A549 (cell line): ENCODE measurements around the gene ANKRD11. TPM values are rescaled to one million over a fixed set of nuclear protein-coding genes. Genes with fewer than 3 reads are reported as not detected.
A peak's percentile ranks its signal among the peaks of the same experiment; 100 is the strongest.

Experiments
- ATAC-seq, 2 experiments: fragments of 200-7000 bp in 1 of 2; fragments of >200 bp in 1 of 2; cut with Nextera tagmentation in 1 of 2; cut with Tn5 transposase in 1 of 2; 3 replicates each; pipeline versions ENCODE4 v1.8.0 to v1.9.1; 2018 to 2020; ENCODE audit warnings: mild to moderate bottlenecking in 1 of 2, moderate library complexity in 1 of 2
- CTCF ChIA-PET: fragments of 300-600 bp; sonication (Branson Sonifier 250); formaldehyde crosslinking; extraction: SDS; loops from one replicate; lab custom pipeline; 2021; ENCODE audit warnings: antibody characterized with exemption, inconsistent platforms; lab: Yijun Ruan, JAX
- POLR2A ChIA-PET: fragments of 350-600 bp; formaldehyde crosslinking; extraction: SDS; loops from one replicate; lab custom pipeline; 2021; ENCODE audit warnings: antibody characterized with exemption, inconsistent platforms; lab: Yijun Ruan, JAX
- DNase-seq, 2 experiments: peaks; one replicate each; pipeline versions ENCODE4 v3.0.0 to v3.0.0-alpha.2; 2011 to 2016; ENCODE audit warnings: low read depth in 1 of 2, low spot score in 1 of 2
- FAIRE-seq: peaks from 2 replicates; lab custom pipeline; 2011; peaks lifted over from hg19 to GRCh38; lab: Jason Lieb, UNC
- H3K27ac ChIP-seq, 2 experiments: fragments of >200 bp; sonication (Bioruptor Twin); formaldehyde crosslinking; 3 replicates each; pipeline ENCODE4 v1.5.1; 2016 to 2017
- H3K4me1 ChIP-seq: fragments of >200 bp; sonication (Bioruptor Twin); formaldehyde crosslinking; 3 replicates; pipeline ENCODE4 v1.6.1; 2016
- H3K4me2 ChIP-seq: fragments of >200 bp; sonication (Bioruptor Twin); formaldehyde crosslinking; 3 replicates; pipeline ENCODE4 v1.6.1; 2016
- H3K4me3 ChIP-seq: fragments of >200 bp; sonication (Bioruptor Twin); formaldehyde crosslinking; 3 replicates; pipeline ENCODE4 v1.5.1; 2016
- H3K9me3 ChIP-seq: fragments of >200 bp; sonication (Bioruptor Twin); formaldehyde crosslinking; 3 replicates; pipeline ENCODE4 v1.6.1; 2016
- ATOH8 ChIP-seq: fragments of 250-450 bp; sonication (Bioruptor Pico); IDR thresholded peaks from 2 replicates; pipeline ENCODE4 v1.5.0; 2020; ENCODE audit warnings: low read depth, mild to moderate bottlenecking, moderate library complexity
- CBX2 ChIP-seq: fragments of 200-600 bp; sonication (generic); IDR thresholded peaks from 2 replicates; pipeline ENCODE4 v1.6.1; 2016; ENCODE audit warnings: low read depth, mild to moderate bottlenecking, borderline replicate concordance
- CEBPB ChIP-seq, 2 experiments: fragments of >200 bp in 1 of 2; sonication (Bioruptor Twin) in 1 of 2; formaldehyde crosslinking in 1 of 2; IDR thresholded peaks; 2 replicates each; pipeline ENCODE4 v1.6.1; 2012 to 2016
- CHD2 ChIP-seq: fragments of 150-350 bp; IDR thresholded peaks from 2 replicates; pipeline ENCODE4 v1.6.1; 2014; ENCODE audit warnings: low read length; ENCODE audit not compliant: partially characterized antibody
- E2F6 ChIP-seq: IDR thresholded peaks from 2 replicates; pipeline ENCODE4 v1.6.1; 2012; ENCODE audit warnings: low read depth, borderline replicate concordance
- EHF ChIP-seq: fragments of 250-450 bp; sonication (Bioruptor Pico); IDR thresholded peaks from 2 replicates; pipeline ENCODE4 v1.5.0; 2020; ENCODE audit warnings: mild to moderate bottlenecking
- EP300 ChIP-seq, 2 experiments: fragments of >200 bp; sonication (Bioruptor Twin); formaldehyde crosslinking; IDR thresholded peaks; 2 replicates in 1 of 2; 3 replicates in 1 of 2; pipeline ENCODE4 v1.6.1; 2016 to 2017
- FOSB ChIP-seq: fragments of 250-450 bp; sonication (Bioruptor Pico); IDR thresholded peaks from 2 replicates; pipeline ENCODE4 v1.5.0; 2020; ENCODE audit warnings: mild to moderate bottlenecking, moderate library complexity
- FOSL2 ChIP-seq, 2 experiments: fragments of 450-650 bp in 1 of 2; fragments of >200 bp in 1 of 2; sonication (Bioruptor Twin) in 1 of 2; formaldehyde crosslinking; IDR thresholded peaks; 2 replicates each; pipeline versions ENCODE4 v1.5.0 to v1.6.1; 2016 to 2020; ENCODE audit warnings: mild to moderate bottlenecking in 1 of 2, moderate library complexity in 1 of 2
- HMGXB4 ChIP-seq: fragments of 250-450 bp; sonication (Bioruptor Pico); IDR thresholded peaks from 2 replicates; pipeline ENCODE4 v1.5.0; 2021; ENCODE audit warnings: mild to moderate bottlenecking, moderate library complexity, borderline replicate concordance
- HOXA7 ChIP-seq: fragments of 250-450 bp; sonication (Bioruptor Pico); IDR thresholded peaks from 2 replicates; pipeline ENCODE4 v1.5.0; 2020; ENCODE audit warnings: mild to moderate bottlenecking, moderate library complexity
- KDM1A ChIP-seq: fragments of 200-600 bp; sonication (generic); IDR thresholded peaks from 2 replicates; pipeline ENCODE4 v1.6.1; 2016; ENCODE audit warnings: low read depth, mild to moderate bottlenecking
- MAX ChIP-seq: IDR thresholded peaks from 2 replicates; pipeline ENCODE4 v1.6.1; 2012
- MYC ChIP-seq: IDR thresholded peaks from 2 replicates; pipeline ENCODE4 v1.6.1; 2012; ENCODE audit warnings: mild to moderate bottlenecking, inconsistent platforms, low read length, improper control_type of control experiment, borderline replicate concordance
- NFE2L2 ChIP-seq: fragments of 150-350 bp; conservative IDR thresholded peaks from 2 replicates; pipeline ENCODE4 v1.6.1; 2014; ENCODE audit warnings: low read length
- NR3C1 ChIP-seq: fragments of >200 bp; sonication (Bioruptor Twin); formaldehyde crosslinking; IDR thresholded peaks from 3 replicates; pipeline ENCODE4 v1.6.1; 2017
- POLR2A ChIP-seq: IDR thresholded peaks from 2 replicates; pipeline ENCODE4 v1.6.1; 2012; ENCODE audit warnings: mild to moderate bottlenecking, low read length
- RAD21 ChIP-seq, 2 experiments: fragments of >200 bp in 1 of 2; sonication (Bioruptor Twin) in 1 of 2; formaldehyde crosslinking in 1 of 2; IDR thresholded peaks in 1 of 2; conservative IDR thresholded peaks in 1 of 2; 2 replicates in 1 of 2; 3 replicates in 1 of 2; pipeline ENCODE4 v1.6.1; 2012 to 2018; ENCODE audit warnings: inconsistent platforms in 1 of 2
- RFX5 ChIP-seq: fragments of 450-650 bp; IDR thresholded peaks from 2 replicates; pipeline ENCODE4 v1.7.1; 2014; ENCODE audit warnings: antibody characterized with exemption, mild to moderate bottlenecking, moderate library complexity
- RNF2 ChIP-seq: fragments of 200-600 bp; sonication (generic); IDR thresholded peaks from 2 replicates; pipeline ENCODE4 v1.6.1; 2016; ENCODE audit warnings: low read depth, mild to moderate bottlenecking, antibody characterized with exemption, moderate library complexity, borderline replicate concordance
- SMC3 ChIP-seq: fragments of >200 bp; sonication (Bioruptor Twin); formaldehyde crosslinking; IDR thresholded peaks from 3 replicates; pipeline ENCODE4 v1.6.1; 2018; ENCODE audit warnings: inconsistent platforms
- SREBF2 ChIP-seq: fragments of 450-650 bp; IDR thresholded peaks from 2 replicates; pipeline ENCODE4 v1.6.1; 2014; ENCODE audit warnings: mild to moderate bottlenecking, moderate library complexity
- TFCP2L1 ChIP-seq: fragments of 250-450 bp; sonication (Bioruptor Pico); IDR thresholded peaks from 2 replicates; pipeline ENCODE4 v1.5.0; 2021; ENCODE audit warnings: mild to moderate bottlenecking
- TP53 ChIP-seq: fragments of 250-450 bp; sonication (Bioruptor Pico); IDR thresholded peaks from 2 replicates; pipeline ENCODE4 v1.5.0; 2021; ENCODE audit warnings: mild to moderate bottlenecking, moderate library complexity
- ZC3H11A ChIP-seq: fragments of 450-650 bp; IDR thresholded peaks from 2 replicates; pipeline ENCODE4 v1.6.1; 2014; ENCODE audit warnings: antibody characterized with exemption, mild to moderate bottlenecking
- ZFP36 ChIP-seq: fragments of 450-650 bp; IDR thresholded peaks from 2 replicates; pipeline ENCODE4 v1.6.1; 2014; ENCODE audit warnings: borderline replicate concordance; ENCODE audit not compliant: partially characterized antibody
- ZSCAN20 ChIP-seq: fragments of 250-450 bp; sonication (Bioruptor Pico); IDR thresholded peaks from 2 replicates; pipeline ENCODE4 v1.8.0; 2022; ENCODE audit warnings: mild to moderate bottlenecking, moderate library complexity
- WGBS: methylation state at CpG from one replicate; pipeline ENCODE4 v1.1.6; 2017; ENCODE audit errors: missing lambda C conversion rate; 5-methylcytosine and 5-hydroxymethylcytosine counted together
- polyA plus RNA-seq, 4 experiments: library from polyadenylated mRNA; depleted of rRNA in 3 of 4; stranded (reverse); fragments of >200 nt; fragmentation: RNase III in 1 of 4; extraction: RNeasy Plus Mini Kit Qiagen cat#74134 plus additional on column Dnase treatment in 1 of 4; gene quantifications; 2 replicates in 3 of 4; 3 replicates in 1 of 4; pipeline ENCODE4 v1.2.3, GENCODE V29; 2011 to 2017

The ANKRD11 gene
- polyA plus RNA-seq, 2 of the 4 experiments (the other 2 are of a cell fraction): 53.6 to 54.9 TPM

- Histone ChIP-seq H3K4me1 (peaks cover 62% of the 10 kb centered on the region), H3K4me2 (peak overlapping the region; percentile 52), H3K4me3 (no peak overlapping the region), H3K9me3 (no peaks in the 10 kb centered on the region), H3K27ac (no peak overlapping the region)
- WGBS: 75% methylated on average over 9 of the region's 9 CpGs
- peak; percentile 25; a peak in 2 of 6 replicates for ATAC-seq
- ChIA-PET CTCF (interaction anchor here (0.7 to 1.7 kb wide), 4 partner anchors 14 to 185 kb away, joined by 3 to 4 read pairs (median 4); no protein-coding TSS in a partner anchor), POLR2A (no interaction called here)
- no peak for FAIRE-seq
- TF ChIP-seq ATOH8: no peak
- no peak for TF ChIP-seq SMC3
- TF ChIP-seq SREBF2: no peak
- no peak for TF ChIP-seq ZC3H11A
- no peak for TF ChIP-seq FOSL2 (IDR thresholded peaks at IDR 0.05)
- peak; percentile 53; the same call in 1 of the 2 replicates for TF ChIP-seq FOSL2 (CRISPR knock-in tag; IDR thresholded peaks at IDR 0.05)
- TF ChIP-seq CHD2: no peak
- TF ChIP-seq MAX: no peak
- DNase-seq: no peak
Measured at GRCh38 chr16:89473791-89474414, 16.5 kb downstream of the ANKRD11 start.

- Histone ChIP-seq H3K4me2 (peak overlapping the region; percentile 52; the same call in 2 of the 3 replicates), H3K27ac (no peak overlapping the region), H3K9me3 (no peaks in the 10 kb centered on the region), H3K4me3 (no peak overlapping the region), H3K4me1 (peaks cover 55% of the 10 kb centered on the region)
- ATAC-seq: peak in 1 of 2 experiments; percentile 19; a peak in 3 of 6 replicates
- TF ChIP-seq CBX2 (no peak), FOSL2 (IDR thresholded peaks at IDR 0.05) (no peak), FOSL2 (CRISPR knock-in tag; IDR thresholded peaks at IDR 0.05) (no peak), MYC (no peak), KDM1A (no peak), ZFP36 (no peak), TP53 (no peak), CHD2 (no peak), RAD21 (conservative IDR thresholded peaks at IDR 0.05 in 1 of 2, IDR thresholded peaks at IDR 0.05 in 1 of 2) (no peak), RFX5 (no peak), EP300 (IDR thresholded peaks at IDR 0.05) (no peak), ZC3H11A (no peak), TFCP2L1 (CRISPR knock-in tag) (no peak), HMGXB4 (CRISPR knock-in tag) (no peak), POLR2A (no peak)
- POLR2A ChIA-PET: no interaction called here
- CTCF ChIA-PET: no interaction called here
- no peak for DNase-seq
- no peak for FAIRE-seq
- WGBS: 96% methylated on average over 7 of the region's 7 CpGs
Measured at GRCh38 chr16:89473136-89473712, 17.1 kb downstream of the ANKRD11 start.

GRCh38 chr16:89472711-89473075 is 17.7 kb downstream of the ANKRD11 start:
- POLR2A ChIA-PET: no interaction called here
- Histone ChIP-seq H3K4me2 (peak overlapping the region; percentile 6; the same call in 2 of the 3 replicates), H3K4me1 (peaks cover 52% of the 10 kb centered on the region), H3K4me3 (no peak overlapping the region), H3K9me3 (no peaks in the 10 kb centered on the region), H3K27ac (no peak overlapping the region)
- WGBS: 88% methylated on average over 2 of the region's 2 CpGs
- no peak for FAIRE-seq
- TF ChIP-seq MAX (no peak), ATOH8 (no peak), CEBPB (IDR thresholded peaks at IDR 0.05) (no peak), ZC3H11A (no peak), FOSB (CRISPR knock-in tag) (no peak), SMC3 (no peak), ZSCAN20 (CRISPR knock-in tag) (no peak), TP53 (no peak), CHD2 (no peak), NR3C1 (no peak), NFE2L2 (no peak), RNF2 (no peak), E2F6 (no peak), HOXA7 (CRISPR knock-in tag) (no peak), EHF (CRISPR knock-in tag) (no peak)
- no peak; a peak in 1 of 6 replicates for ATAC-seq
- CTCF ChIA-PET: interaction anchor here (0.7 kb wide), 1 partner anchor 9 kb away, joined by 3 read pairs; no protein-coding TSS in a partner anchor
- DNase-seq: no peak
